ENCODE measurements around the gene SHTN1. TPM values are rescaled to one million over a fixed set of nuclear protein-coding genes. Genes with fewer than 3 reads are reported as not detected.

Gene SHTN1
- total RNA-seq, 6 experiments from 2014 or later, result 28.5 to 42.9 (median 31.7) TPM

DNA sequence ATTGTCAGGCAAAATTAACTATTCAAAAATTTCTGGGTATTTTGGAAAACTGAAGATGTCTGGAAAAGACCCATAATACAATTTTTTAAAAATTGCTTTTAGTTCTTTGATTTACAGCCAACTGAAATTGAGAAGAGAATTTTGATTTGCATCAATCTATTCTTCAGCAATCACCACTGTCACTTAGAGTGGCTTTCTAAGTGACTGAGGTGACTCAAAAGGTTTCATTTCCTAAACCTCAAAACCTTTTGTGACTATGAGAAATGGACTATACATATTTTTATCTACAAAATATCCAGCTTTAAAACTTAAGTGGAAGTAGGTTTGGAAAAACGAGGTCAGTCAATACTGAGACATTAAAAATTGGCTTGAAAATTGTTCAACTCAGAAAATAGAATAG is 95.7 kb downstream of the SHTN1 start:
- no peak for DNase-seq
- H3K27ac ChIP-seq, result no peak overlapping the region
- no peaks in the 10 kb centered on the region for H3K9me3 ChIP-seq
- intact Hi-C loops (cut with DNase I), result no loop called here
- no peak for ATAC-seq
- 81% methylated on average over 1 of the region's 1 CpG for WGBS (ENCODE audit: insufficient coverage, low coverage, low lambda C conversion rate, missing lambda C conversion rate)
- H3K4me1 ChIP-seq, result peaks cover 0 to 10% (median 0%) of the 10 kb centered on the region in 4 donors
- TF ChIP-seq POLR2A (IDR thresholded peaks at IDR 0.05), result no peak
- TF ChIP-seq, protein P1, sequence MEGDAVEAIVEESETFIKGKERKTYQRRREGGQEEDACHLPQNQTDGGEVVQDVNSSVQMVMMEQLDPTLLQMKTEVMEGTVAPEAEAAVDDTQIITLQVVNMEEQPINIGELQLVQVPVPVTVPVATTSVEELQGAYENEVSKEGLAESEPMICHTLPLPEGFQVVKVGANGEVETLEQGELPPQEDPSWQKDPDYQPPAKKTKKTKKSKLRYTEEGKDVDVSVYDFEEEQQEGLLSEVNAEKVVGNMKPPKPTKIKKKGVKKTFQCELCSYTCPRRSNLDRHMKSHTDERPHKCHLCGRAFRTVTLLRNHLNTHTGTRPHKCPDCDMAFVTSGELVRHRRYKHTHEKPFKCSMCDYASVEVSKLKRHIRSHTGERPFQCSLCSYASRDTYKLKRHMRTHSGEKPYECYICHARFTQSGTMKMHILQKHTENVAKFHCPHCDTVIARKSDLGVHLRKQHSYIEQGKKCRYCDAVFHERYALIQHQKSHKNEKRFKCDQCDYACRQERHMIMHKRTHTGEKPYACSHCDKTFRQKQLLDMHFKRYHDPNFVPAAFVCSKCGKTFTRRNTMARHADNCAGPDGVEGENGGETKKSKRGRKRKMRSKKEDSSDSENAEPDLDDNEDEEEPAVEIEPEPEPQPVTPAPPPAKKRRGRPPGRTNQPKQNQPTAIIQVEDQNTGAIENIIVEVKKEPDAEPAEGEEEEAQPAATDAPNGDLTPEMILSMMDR (IDR thresholded peaks at IDR 0.05), result no peak
- no peak overlapping the region for H3K4me3 ChIP-seq
- no peaks in the 10 kb centered on the region for H3K27me3 ChIP-seq
- H3K36me3 ChIP-seq, result peaks cover 0 to 41% (median 4%) of the 10 kb centered on the region in 4 donors

DNA sequence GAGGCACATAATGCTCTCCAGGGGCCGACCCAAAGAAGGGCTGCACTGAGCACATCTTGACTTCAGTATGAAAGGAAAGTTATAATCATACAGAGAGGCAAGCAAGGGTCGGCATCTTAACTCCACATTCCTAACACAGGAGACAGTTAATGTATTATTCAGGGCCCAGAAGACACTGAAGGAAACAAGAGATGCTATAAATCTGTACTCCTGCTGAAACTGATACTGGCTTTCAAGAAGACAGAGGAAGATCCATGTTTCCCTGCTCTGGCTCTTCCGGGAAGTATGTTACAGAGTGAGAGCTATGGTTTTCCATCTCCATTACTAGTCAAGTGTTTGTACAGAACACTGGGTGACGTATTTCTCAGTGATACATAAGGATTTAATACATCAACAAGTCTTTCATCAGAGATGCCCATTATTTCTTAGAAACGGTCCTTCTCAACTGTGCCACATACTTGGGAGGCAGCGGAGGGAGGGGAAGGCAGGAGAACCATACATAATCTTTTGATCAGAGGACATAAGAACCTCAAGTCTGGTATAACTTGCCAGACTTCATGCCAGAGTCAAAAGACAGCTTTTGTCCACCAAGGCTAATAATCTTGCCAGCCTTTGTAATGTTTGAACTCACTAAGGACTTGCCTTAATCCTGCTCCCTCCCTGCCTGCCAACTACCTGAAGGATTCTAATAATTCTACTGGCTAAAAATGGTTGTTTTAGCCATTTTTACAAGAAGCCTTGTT is 97.6 kb downstream of the SHTN1 start:
- H3K36me3 ChIP-seq, result peaks cover 0 to 31% (median 6%) of the 10 kb centered on the region in 4 donors
- peaks cover 0 to 7% (median 0%) of the 10 kb centered on the region in 4 donors for H3K4me1 ChIP-seq
- ATAC-seq (no peak), DNase-seq (no peak)
- H3K27me3 ChIP-seq, result no peaks in the 10 kb centered on the region
- TF ChIP-seq, protein P1 (IDR thresholded peaks at IDR 0.05), result no peak
- TF ChIP-seq POLR2A (IDR thresholded peaks at IDR 0.05), result no peak
- no peaks in the 10 kb centered on the region for H3K9me3 ChIP-seq
- intact Hi-C loops (cut with DNase I), result no loop called here
- H3K27ac ChIP-seq, result no peak overlapping the region
- whole genome bisulfite sequencing (ENCODE audit: insufficient coverage, low coverage, low lambda C conversion rate, missing lambda C conversion rate), result 74% methylated on average over 6 of the region's 6 CpGs
- no peak overlapping the region for H3K4me3 ChIP-seq

DNA sequence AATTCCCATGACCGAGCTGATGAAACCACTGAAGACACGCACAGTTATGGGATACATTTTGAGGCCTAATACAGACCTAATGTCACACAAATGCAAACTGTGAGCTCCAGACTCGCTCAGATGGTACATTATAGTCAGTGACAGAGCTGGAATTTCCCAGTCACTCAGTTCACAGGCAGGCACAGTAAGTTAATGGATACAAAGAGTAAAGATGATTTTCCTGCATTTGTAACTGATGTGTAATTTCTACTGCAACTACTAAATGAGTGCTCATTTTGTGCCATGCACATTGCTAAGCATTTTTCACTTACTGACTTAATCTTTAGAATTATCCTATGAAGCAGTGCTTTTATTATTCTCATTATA is 99.2 kb downstream of the SHTN1 start:
- ATAC-seq (no peak), DNase-seq (no peak)
- no peaks in the 10 kb centered on the region for H3K9me3 ChIP-seq
- H3K4me1 ChIP-seq, result no peaks in the 10 kb centered on the region
- no peaks in the 10 kb centered on the region for H3K27me3 ChIP-seq
- WGBS (ENCODE audit: insufficient coverage, low coverage, low lambda C conversion rate, missing lambda C conversion rate), result no CpG with 5 or more reads among the region's 3 CpGs
- no peak overlapping the region for H3K4me3 ChIP-seq
- TF ChIP-seq, protein P1 (IDR thresholded peaks at IDR 0.05), result no peak
- TF ChIP-seq POLR2A (IDR thresholded peaks at IDR 0.05), result no peak
- H3K27ac ChIP-seq, result no peak overlapping the region
- H3K36me3 ChIP-seq, result peaks cover 0 to 33% (median 6%) of the 10 kb centered on the region in 4 donors
- intact Hi-C loops (cut with DNase I), result no loop called here

DNA sequence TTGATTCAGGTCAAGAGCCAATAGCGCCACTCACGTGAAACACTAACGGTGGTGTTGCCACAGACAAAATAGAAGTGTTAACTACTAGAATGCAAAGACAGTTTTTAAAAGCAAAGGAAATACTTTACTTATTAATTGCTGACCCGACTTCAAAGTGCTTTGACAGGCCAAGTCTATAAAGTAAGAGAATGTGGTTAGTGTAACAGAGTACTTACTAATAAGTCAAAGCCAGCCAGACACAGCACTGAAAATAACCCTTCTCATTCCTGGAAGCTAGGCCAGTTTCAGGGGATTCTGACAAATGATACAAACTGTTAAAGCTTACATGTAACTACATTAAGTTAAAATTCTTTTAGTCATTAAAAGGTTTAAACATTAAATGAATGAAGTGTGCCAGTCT is 105.4 kb downstream of the SHTN1 start:
- 63% methylated on average over 4 of the region's 4 CpGs for WGBS (ENCODE audit: insufficient coverage, low coverage, low lambda C conversion rate, missing lambda C conversion rate)
- Histone ChIP-seq H3K27me3 (no peaks in the 10 kb centered on the region), H3K9me3 (no peaks in the 10 kb centered on the region), H3K36me3 (peaks cover 0 to 6% (median 2%) of the 10 kb centered on the region in 4 donors), H3K27ac (no peak overlapping the region), H3K4me3 (no peak overlapping the region), H3K4me1 (no peaks in the 10 kb centered on the region)
- TF ChIP-seq, protein P1 (IDR thresholded peaks at IDR 0.05), result no peak
- intact Hi-C loops (cut with DNase I), result no loop called here
- no peak for ATAC-seq
- no peak for DNase-seq

Measured in right lobe of liver (tissue), 6 donors.